HCEC 1CT (cell line): ENCODE measurements around the gene TAS1R3.

Experiments
- DNase-seq: peaks from one replicate; pipeline ENCODE4 v3.0.0-alpha.2; 2017

TAS1R3 gene

DNA sequence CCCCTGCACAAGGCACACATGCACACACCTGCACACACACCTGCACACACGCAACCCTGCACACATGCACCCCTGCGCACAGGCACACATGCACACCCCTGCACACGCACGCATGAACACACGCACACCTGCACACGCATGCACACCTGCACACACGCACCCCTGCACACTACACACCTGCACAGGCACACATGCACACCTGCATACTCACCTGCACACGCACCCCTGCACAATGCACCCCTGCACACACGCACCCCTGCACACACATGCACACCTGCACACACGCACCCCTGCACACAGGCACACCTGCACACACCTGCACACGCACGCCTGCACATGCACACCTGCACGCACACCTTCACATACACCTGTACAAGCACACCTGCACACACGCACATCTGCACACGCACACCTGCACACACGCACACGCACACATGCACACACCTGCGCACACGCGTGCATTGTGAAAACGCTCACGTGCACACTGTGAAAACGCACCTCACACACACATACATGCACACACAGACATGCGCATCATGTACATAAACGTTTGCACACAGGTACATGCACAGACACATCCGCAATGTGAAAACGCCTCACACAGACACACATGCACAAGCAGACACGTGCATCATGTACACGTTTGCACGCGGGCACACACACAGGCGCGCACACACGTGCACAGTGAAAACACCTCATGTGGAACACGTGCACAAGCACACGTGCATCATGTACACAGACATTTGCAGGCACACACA is 9.9 kb downstream of the TAS1R3 start:
- no peak for DNase-seq

DNA sequence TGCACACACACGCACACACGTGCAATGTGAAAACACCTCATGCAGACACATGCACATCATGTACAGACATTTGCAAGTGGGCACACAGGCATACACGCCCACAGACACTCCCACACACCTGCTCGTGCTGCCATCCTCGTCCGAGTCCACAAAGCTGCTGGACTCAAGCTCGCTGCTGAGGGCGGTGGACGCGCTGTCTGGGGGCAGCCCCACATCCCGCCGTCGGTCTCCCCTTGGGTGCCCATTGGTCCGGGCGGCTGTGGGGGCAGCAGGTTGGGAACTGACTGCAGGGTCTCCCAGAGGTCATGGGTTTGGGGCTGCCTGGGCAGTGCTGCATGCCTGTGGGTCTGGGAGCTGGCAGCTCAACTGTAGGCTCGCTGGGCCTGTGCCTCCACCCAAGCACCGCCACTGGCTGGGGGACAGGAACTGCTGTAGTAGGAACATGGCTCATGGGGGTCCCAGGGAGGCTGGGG is 10.5 kb downstream of the TAS1R3 start:
- no peak for DNase-seq

DNA sequence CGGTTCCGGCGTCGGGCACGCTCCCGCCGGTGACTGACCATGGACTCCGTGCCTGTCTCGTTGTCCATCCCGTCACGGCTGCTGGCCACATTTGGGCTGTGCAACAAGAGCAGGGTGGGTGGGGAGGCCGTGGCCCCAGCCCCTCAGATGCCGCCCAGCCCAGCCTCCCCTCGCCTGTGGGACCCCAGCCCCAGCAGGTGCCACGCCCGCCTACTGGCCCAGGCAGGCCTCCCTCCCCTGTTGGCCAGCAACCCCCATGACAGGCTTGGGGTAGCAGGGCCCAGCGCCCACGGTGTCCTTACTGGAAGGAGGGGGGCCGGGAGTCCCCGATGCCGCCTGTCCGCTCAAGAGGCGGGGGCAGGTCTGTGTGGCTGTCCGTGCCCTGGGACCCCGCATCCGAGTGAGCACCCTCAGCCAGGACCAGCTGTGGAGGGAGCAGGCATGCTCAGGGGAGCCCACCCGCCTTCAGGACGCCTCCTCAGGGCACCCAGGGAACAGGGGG is 11.0 kb downstream of the TAS1R3 start:
- no peak for DNase-seq

DNA sequence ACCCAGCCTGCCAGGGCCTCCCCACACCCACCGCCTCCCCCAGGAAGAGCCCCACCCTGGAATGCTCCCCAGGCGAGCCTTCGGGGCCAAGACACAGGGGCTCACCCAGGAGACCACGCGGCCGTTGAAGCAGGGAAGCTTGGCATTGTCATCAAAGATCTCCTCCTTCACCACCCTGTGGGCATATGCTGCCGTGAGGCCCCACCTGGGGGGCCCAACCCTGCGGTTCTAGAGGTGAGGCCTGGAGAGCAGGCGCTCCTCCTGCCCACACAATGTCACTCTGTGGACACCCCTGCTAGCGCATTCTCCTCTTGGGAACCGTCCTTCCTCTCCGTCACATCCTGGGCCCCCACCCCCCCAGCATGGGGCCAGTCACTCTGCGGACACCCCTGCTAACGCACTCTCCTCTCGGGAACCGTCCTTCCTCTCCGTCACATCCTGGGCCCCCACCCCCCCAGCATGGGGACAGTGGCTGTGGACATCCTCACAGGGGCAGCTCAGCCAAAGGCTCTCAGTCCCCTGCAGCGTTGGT is 11.6 kb downstream of the TAS1R3 start:
- no peak for DNase-seq

DNA sequence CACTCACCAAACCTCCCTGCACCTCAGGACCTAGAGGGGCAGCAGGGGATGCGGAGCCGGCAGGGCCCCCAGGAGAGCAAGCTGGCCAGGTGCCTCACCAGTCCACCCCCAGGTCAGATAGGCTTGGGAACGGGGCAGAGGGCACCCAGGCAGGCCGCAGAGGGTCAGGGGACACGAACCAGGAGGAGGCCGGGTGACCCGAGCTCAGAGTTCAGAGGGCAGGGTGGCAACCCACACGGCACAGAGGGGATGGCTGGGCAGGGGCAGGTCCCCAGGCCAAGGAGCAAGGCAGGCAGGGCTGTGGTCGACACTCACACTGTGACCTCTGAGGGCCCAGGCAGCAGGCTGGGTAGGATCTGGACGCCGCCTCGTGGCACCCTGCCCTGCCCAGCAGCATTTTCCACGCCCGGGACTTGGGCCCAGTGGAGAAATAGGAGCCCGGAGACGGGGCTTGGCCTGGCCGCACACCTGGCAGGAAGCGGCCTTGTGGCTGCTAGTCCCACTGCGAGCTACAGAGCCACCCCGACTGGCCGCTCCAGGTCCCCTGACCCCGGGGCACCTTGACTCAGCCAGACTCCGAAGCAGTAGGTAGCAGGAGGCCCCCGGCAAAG is 12.8 kb downstream of the TAS1R3 start:
- DNase-seq: no peak

DNA sequence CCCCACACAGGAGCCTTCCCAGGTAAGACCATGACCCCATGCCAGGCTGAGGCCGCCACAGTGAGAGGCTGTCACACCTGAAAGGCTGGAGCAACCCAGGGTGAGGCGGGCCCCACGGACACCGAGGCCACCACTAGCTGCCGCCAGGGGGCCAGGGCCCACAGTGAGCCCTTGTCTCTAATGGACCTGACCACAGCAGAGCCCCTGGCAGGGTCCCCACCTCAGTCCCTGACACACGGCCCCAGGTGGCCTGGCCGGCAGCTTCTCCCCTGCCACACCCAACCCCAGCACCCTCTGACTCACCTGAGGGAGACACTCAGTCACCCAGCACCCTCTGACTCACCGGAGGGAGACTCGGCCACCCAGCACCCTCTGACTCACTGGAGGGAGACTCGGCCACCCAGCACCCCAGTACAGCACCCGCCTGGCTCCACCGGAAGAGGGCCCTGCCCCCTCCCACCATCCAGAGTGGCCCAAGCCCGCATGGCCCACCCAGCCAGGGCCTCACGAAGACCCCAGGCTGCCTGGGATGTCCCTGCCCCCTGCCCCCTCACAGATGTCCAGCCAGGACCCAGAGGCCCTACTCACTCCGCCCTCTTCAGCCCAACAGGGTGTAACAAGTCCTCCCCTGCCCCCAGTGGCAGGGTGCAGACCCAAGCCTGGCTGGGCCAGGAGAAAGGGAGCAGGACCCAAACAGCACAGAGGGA is 13.7 kb downstream of the TAS1R3 start:
- peak; percentile 85 for DNase-seq

DNA sequence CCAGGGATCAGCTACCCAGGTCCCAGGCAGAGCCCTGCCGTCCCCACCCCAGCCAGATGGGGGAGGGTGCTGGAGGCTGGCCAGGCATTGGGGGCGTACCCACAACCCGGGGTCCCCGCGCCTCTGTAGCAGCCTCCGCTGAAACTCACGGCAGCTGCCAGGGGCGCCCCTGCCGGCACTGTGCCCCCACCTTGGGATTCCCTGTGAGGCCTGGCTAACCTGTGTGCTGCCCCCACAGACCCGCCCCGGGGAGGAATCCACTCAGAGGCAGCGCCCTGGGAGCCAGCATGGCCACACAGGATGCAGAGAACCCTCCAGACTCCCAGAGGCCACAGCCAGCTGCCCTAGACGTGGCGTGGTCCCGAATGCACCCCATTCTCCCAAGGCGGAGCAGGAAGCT is 14.3 kb downstream of the TAS1R3 start:
- peak; percentile 36 for DNase-seq

DNA sequence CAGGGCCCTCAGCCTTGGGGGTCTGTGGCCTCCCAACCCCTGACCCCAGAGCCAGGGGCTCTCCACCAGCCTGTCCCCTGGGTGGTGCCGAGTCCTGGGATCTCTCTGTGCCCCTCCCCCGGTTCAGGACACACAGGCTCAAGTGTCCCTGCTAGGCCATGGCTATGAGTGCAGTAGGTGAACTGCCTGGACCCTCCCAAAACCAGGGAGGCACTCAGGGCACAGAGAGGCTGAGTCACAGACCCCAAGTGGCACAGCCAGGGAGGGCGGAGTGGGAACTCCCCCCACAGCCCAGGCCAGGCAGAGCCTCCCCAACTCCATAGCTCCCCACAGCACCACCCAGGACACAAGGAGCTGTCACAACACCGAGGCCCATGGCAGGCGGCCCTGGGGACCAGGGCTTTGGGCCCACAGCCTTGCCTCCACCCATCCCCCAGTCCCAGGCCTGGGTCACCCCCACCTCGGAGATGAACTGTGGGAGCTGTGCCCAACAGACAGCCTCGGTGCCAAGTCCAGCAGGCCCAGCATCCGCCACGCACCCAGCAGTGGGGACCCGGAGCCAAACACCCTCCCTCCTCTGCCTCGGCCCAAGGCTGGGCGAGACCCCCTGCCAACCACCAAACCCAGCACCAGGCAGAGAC is 14.9 kb downstream of the TAS1R3 start:
- peak; percentile 1 for DNase-seq

DNA sequence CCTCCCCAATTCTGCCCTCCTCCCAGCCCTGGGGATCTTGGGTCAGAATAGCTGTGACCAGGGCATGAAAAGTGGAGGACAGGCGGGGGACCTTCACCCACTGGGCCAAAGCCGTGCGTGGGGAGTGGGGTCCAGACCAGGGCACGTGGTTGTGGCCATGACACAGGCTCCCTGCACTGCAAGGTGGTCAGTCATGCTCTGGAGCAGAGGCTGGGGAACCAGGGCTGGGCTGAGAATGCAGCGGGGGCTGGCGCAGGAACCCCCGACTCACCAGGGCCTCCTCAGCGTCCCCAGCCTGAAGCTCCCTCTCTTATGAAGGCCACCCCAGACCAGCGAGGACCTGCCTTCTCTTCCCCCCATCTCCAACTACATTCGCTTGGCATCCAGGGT is 15.4 kb downstream of the TAS1R3 start:
- DNase-seq: no peak

DNA sequence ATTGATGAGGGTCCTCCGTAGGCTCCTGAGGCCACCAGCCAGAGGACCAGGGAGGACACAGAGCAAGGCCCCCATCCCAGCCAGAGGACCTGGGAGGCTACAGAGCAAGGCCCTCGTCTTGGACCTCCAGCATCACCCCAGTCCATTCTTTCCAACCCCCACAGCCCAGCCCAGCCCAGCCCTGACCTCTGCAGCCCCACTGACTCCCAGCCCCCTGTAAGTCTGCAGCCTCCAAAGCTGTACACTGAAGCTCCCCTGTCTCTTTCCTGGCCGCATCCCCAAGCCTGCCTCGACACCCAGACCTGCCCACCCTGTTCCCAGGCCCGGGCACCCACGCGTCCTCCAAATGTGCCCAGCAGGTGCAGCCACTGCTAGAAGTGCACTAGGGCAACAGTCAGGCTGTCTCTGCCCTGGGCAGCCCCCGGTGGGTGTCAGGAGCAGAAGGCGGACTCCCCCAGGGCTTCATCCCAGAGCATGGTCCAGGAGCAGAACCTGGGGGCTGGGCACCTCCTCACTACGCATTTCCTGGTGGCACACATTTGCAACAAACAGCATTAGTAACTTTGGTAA is 16.0 kb downstream of the TAS1R3 start:
- DNase-seq: no peak

DNA sequence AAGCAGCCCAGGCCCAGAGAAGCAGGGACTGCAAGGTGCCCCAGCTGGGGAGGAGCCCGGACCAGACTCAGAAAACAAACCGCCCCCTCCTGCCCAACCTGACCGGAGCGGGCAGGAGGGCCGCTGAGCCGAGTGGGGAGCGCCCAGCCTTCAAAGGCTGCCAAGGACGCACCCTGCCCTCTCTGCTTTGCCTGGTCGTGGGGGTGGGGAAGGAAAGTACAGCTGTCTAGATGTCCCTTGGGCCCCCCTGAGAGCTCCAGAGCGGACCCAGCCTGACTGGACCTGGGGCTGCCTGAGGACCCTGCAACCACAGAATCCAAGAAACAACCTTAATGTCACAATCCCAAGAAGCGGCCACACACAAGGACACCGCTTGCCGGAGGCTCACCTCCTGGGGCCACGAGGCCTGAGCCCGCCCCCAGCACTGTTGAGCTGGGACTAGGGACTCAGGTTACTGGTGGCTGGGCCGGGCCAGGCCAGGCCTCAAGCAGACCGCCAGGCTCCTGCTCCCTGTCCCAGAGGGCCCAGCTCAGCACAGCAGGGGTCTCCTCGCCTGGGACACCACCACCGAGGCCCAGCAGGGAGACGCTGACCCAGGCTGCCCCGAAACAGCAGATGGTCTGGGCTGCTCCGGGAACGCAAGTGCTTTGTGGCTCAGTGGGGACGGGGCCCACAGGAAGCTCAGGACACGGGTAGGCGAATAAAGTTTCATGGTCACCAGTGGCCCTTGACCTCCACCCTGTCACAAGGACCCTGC is 16.8 kb downstream of the TAS1R3 start:
- no peak for DNase-seq

DNA sequence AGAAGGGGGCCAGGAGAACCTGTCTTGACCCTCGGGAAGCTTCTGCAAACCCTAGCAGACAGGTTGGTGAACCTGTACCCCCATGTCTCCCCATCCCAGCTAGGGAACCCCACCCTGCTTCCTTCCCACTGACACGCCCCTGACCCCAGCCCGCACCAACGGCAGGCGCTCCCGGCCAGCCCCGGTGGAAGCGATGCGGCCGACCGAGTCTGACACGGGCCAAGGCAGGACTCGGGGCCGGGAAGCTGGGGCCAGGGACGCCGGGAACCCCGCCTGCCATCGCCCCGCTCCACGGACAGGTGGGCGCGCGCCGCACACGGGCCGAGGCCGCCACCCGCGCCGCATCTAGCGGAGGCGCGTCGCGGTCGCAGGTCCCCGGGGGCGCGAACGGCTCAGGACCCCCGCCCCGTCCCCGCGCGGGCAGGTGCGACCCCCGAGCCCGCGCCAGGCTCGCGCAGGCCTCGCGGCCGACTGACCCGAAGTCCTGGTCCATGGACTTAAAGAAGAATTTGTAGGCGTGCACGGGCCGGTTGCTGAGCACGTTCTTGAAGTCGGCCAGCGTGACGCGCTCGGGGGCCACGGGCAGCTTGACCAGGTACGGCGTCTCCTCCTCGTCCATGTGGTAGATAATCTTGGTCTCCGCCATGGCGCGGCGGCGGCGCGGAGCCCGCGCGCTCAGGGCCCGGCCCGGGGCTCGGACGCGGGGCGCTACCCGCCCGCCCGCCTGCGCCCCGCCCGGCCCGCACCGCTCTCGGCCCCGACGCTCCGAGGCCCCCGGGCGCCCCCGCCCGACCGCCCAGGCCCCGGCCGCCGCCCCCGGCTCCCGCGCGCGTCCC is 17.6 kb downstream of the TAS1R3 start:
- peak; percentile 38 for DNase-seq

DNA sequence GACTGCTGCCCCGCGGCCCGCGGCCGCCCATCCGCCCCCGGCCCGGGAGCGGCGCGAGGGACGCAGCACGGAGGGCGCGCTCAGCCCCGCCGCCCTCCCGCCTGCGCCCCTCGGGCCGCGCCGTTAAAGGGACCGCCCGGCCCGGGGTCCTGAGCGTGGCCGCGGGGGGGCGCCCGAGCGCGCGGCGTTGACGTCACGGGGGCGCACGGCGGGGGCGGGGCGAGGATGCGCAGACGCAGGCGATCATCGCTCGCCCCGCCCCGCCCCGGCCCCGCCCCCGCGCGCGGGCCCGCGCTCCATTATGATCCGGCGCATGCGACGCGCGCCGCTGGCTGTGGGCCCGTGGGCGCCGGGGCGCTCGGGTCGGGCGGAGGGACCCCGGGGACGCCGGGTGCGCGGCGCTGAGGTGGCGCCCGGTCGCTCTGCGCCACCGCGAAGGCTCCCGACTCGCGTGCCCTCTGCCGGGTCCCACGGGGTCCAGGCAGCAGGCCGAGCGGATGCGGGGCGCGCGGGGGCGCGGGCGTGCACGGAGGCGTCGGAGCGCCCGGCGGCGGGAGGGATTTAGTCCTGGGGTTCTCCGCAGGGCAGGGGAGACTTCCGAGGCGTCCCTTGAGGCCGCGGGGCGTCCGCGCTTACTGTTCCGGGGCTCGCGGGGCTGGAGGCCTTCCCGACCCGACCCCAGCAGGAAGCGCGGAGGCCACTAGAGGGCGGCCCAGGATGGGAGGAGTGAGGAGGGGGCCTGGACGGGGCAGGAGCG is 18.4 kb downstream of the TAS1R3 start, which contains the start of gene DVL1:
Gene DVL1 (minus strand): TSS at position 163 of the 757 bp plus-strand sequence. CDS start 353 bp downstream, outside the sequence.
- peak; percentile 68 for DNase-seq

DNA sequence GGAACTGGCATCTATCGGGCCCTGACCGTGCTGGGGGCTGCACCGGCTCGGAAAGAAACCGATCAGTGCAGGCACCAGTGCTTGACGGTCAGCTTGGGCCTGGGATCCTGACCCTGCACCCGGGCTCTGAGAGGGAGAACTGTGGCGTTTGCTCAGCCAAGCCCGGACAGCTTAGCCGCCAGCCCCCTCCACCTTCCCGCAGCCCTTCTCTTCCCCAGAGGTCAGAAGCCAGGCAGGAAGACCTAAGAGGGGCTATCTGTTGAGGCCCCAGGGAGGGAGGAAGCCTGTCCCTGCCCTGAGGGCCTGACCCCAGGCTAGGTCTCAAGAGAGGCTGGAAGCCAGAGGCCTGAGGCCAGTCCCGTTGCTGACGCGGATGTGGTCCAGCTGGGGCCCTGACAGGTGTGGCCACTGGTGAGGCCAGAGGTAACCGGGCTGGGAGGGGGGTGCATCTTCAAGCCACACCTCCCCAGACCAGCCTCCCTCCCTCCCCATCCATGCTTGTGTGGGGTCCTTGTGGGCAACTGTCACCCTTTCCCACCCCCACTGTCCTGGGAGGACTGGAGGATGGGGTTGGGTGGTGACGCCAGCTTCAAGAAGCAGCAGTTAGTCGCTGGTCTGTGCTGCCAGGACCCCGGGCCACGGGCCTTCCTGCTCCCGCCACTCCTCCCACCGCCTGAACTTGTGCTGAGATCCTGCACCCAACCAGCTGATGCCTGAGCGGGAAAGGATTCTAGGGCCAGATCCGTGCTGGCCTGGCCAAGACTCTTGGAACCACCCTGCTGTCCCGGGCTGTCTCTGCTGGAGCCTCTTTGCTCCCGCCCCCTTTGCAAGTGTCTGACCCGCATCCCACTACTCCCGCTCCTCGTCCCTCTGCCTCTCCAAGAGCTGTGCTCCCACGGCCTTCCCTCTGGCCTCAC is 20.7 kb downstream of the TAS1R3 start:
- DNase-seq: no peak

DNA sequence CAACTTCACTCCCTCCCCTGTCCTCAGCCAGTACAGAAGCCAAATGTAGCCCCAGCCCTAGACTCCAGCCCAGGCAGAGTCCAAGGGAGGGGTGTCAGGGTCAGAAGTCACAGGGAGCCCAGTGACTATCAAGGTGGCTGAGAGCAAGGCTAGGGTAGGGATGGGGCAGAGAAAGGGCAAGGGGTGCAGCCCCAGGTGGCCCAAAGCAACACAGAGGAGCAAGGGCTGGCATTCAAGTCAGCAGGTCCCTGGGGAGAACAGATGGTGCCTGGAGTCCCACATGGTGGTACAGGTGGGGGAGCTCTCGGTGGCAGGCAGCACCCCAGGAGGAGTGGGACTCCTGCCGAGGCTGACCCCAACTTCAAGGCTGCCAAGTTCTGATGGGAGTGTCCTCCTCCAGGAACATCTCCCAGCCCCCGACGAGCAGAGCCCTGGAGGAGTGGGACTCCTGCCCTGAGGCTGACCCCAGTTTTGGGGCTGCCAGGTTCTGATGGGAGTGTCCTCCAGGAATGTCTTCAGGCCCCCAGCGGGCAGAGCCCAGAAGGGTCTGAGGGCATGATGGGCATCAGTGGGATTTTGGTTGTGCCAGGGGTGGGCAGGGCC is 21.8 kb downstream of the TAS1R3 start:
- DNase-seq: no peak

DNA sequence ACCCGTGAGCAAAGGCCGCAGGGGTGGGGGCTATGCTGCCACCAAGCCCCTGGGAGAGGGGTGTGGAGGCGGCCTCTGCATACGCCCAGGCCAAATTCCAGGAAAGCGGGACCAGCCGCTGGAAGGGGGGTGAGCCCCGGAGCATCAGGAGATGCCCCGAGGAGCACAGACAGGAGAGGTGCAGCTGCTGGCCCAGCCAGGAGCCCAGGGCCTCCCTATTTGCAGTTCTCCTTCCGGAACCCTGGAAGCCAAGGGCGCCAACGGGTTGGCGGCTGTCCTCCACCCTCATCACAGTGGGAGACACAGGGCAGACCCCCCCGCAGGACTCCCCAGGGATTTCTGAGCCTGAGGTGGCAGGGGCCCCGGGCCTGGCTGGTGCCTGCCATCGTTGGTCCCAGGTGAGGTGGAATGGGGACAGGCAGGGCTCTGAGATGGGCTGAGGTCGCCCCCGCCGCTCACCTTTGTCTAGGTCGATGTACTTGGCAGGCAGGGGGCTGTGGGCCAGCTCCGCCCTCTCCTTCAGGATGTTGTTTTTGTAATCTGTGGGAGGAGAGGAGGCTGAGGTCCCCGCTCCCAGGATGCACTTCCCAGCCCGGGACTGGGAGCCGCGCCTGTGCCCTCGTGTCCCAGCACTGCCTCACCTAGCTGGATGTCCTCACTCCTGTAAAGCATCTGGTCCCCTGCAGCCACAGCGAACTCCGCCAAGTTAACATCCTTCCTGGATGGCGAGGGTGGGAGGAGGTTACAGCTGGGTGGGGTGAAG is 22.5 kb downstream of the TAS1R3 start:
- no peak for DNase-seq
